GM12864 (cell line): Measurements from ENCODE around the gene BMS1.
"Not testable (repeated sequence)": the region's sequence is repeated elsewhere in the genome, so short reads cannot be mapped to it uniquely, and the experiment has no call there.

Source experiments
- DNase-seq: peaks from one replicate; pipeline ENCODE4 v3.0.0-alpha.2; 2011; ENCODE audit warnings: low read depth
- H3K4me3 ChIP-seq: 2 replicates; pipeline ENCODE4 v1.5.1; 2011; ENCODE audit warnings: mild to moderate bottlenecking, low read depth, low read length, control low read depth
- CTCF ChIP-seq: IDR thresholded peaks from 2 replicates; pipeline ENCODE4 v1.5.1; 2011; ENCODE audit warnings: low read depth, mild to moderate bottlenecking, moderate library complexity, low read length, control low read depth, inconsistent platforms; ENCODE audit errors: missing control alignments

Gene BMS1

GRCh38 chr10:42850931-42851330 is 68.3 kb downstream of the BMS1 start:
- no peak overlapping the region for H3K4me3 ChIP-seq
- TF ChIP-seq CTCF: no peak
- no peak for DNase-seq

GRCh38 chr10:42859256-42859655 is 76.7 kb downstream of the BMS1 start:
- no peak overlapping the region for H3K4me3 ChIP-seq
- no peak for TF ChIP-seq CTCF
- no peak for DNase-seq

- DNase-seq: not testable (repeated sequence)
These were observed 77.4 kb downstream of the BMS1 start for GRCh38 chr10:42860016-42860415.

GRCh38 chr10:42862801-42863200 is 80.2 kb downstream of the BMS1 start:
- not testable (repeated sequence) for H3K4me3 ChIP-seq, DNase-seq

More at GRCh38 chr10:42860016-42860415, 77.4 kb downstream of the BMS1 start:
- H3K4me3 ChIP-seq: not testable (repeated sequence)

GRCh38 chr10:42864575-42864974 is 82.0 kb downstream of the BMS1 start:
- TF ChIP-seq CTCF: peak; percentile 21
- DNase-seq: no peak
- H3K4me3 ChIP-seq: no peak overlapping the region

GRCh38 chr10:42865716-42866114 is 83.1 kb downstream of the BMS1 start:
- no peak for TF ChIP-seq CTCF
- H3K4me3 ChIP-seq: no peak overlapping the region
- no peak for DNase-seq

GRCh38 chr10:42866115-42866995 is 83.8 kb downstream of the BMS1 start:
- no peak overlapping the region for H3K4me3 ChIP-seq
- no peak for DNase-seq
- TF ChIP-seq CTCF: peak; percentile 51

- DNase-seq: no peak
- H3K4me3 ChIP-seq: no peak overlapping the region
- no peak for TF ChIP-seq CTCF
These were observed 85.0 kb downstream of the BMS1 start for GRCh38 chr10:42867571-42867970.
